ENCODE data around the gene TMEM185A. TPM values are rescaled to one million over a fixed set of nuclear protein-coding genes. Genes with fewer than 3 reads are reported as not detected.
A peak's percentile ranks its signal among the peaks of the same experiment; 100 is the strongest.

The TMEM185A gene
- total and polyA plus RNA-seq, 10 of the 15 experiments (the other 5 are each of a cell fraction or from before 2014, with no cell fraction given) = 2.4 to 25.1 (median 12.0) TPM

GRCh38 chrX:149648932-149649331, 17.3 kb upstream of the TMEM185A start:
- peaks cover 8% of the 10 kb centered on the region for H3K4me1 ChIP-seq (ENCODE audit: control insufficient read depth, insufficient read depth, low read length)
- ATAC-seq (peak; percentile 48), FAIRE-seq (no peak), DNase-seq (ENCODE audit: low read depth, low spot score) (no peak)
- H3K9me3 ChIP-seq (replicated peaks; ENCODE audit: control insufficient read depth, insufficient read depth, low read length) = no peaks in the 10 kb centered on the region; the same call in 2 of the 3 replicates
- in situ Hi-C loops (cut with MboI) = no loop called here
- 0% methylated on average over 1 of the region's 1 CpG for WGBS (ENCODE audit: insufficient coverage, insufficient replicate concordance, low lambda C conversion rate, missing lambda C conversion rate)
- no peak overlapping the region for H3K27ac ChIP-seq (ENCODE audit: control insufficient read depth, insufficient read depth)
- H3K4me2 ChIP-seq (ENCODE audit: control insufficient read depth, insufficient read depth) = no peak overlapping the region
- ChIA-PET CTCF (no interaction called here), RAD21 (ENCODE audit: unreplicated experiment) (no interaction called here), POLR2A (no interaction called here), SMC1A (ENCODE audit: uncharacterized antibody, unreplicated experiment) (no interaction called here)
- intact Hi-C loops (cut with micrococcal nuclease; ENCODE audit: unreplicated experiment) = no loop called here
- no peak overlapping the region for H2AFZ ChIP-seq (ENCODE audit: control insufficient read depth, low read depth, low read length)
- no peak overlapping the region for H3K9ac ChIP-seq (ENCODE audit: control insufficient read depth, insufficient read depth, low read length)
- TF ChIP-seq ASH2L (IDR thresholded peaks at IDR 0.05; ENCODE audit: borderline replicate concordance, low read depth) (no peak), CTCF (IDR thresholded peaks at IDR 0.05 in 2 of 3, conservative IDR thresholded peaks at IDR 0.05 in 1 of 3; ENCODE audit: control insufficient read depth in 2 of 3, extremely low read depth in 1 of 3, insufficient read depth in 1 of 3, low read depth in 3 of 3, low read length in 3 of 3) (peak in 2 of 3 experiments; percentile 7 to 8; a peak in 2 of 6 replicates)
- H3K36me3 ChIP-seq (ENCODE audit: control insufficient read depth in 2 of 2, insufficient read depth in 2 of 2, low read length in 1 of 2) = no peaks in the 10 kb centered on the region
- no peaks in the 10 kb centered on the region for H3K79me2 ChIP-seq (ENCODE audit: control insufficient read depth, insufficient read depth, low read length)
- BruUV-seq (replicated peaks) = no TSS peak
- no peaks in the 10 kb centered on the region for H3K27me3 ChIP-seq (replicated peaks in 1 of 2; ENCODE audit: control insufficient read depth in 2 of 2, insufficient read depth in 2 of 2, low read length in 1 of 2)
- no peak overlapping the region for H3K4me3 ChIP-seq
- no peaks in the 10 kb centered on the region for H4K20me1 ChIP-seq (ENCODE audit: control insufficient read depth, insufficient read depth)

GRCh38 chrX:149647505-149647904, 15.9 kb upstream of the TMEM185A start:
- RAD21 ChIA-PET (ENCODE audit: unreplicated experiment) = no interaction called here
- BruUV-seq (replicated peaks) = no TSS peak
- intact Hi-C loops (cut with micrococcal nuclease; ENCODE audit: unreplicated experiment) (no loop called here), in situ Hi-C loops (cut with MboI) (no loop called here)
- SMC1A ChIA-PET (ENCODE audit: uncharacterized antibody, unreplicated experiment) = no interaction called here
- POLR2A ChIA-PET = no interaction called here
- CTCF ChIA-PET = no interaction called here
- Histone ChIP-seq H4K20me1 (ENCODE audit: control insufficient read depth, insufficient read depth) (no peaks in the 10 kb centered on the region), H3K9ac (ENCODE audit: control insufficient read depth, insufficient read depth, low read length) (no peak overlapping the region), H2AFZ (ENCODE audit: control insufficient read depth, low read depth, low read length) (no peak overlapping the region), H3K36me3 (ENCODE audit: control insufficient read depth in 2 of 2, insufficient read depth in 2 of 2, low read length in 1 of 2) (no peaks in the 10 kb centered on the region), H3K4me3 (no peak overlapping the region), H3K27me3 (replicated peaks in 1 of 2; ENCODE audit: control insufficient read depth in 2 of 2, insufficient read depth in 2 of 2, low read length in 1 of 2) (no peaks in the 10 kb centered on the region), H3K4me2 (ENCODE audit: control insufficient read depth, insufficient read depth) (no peak overlapping the region), H3K9me3 (replicated peaks; ENCODE audit: control insufficient read depth, insufficient read depth, low read length) (no peaks in the 10 kb centered on the region; the same call in 2 of the 3 replicates), H3K4me1 (ENCODE audit: control insufficient read depth, insufficient read depth, low read length) (peaks cover 8% of the 10 kb centered on the region), H3K79me2 (ENCODE audit: control insufficient read depth, insufficient read depth, low read length) (no peaks in the 10 kb centered on the region), H3K27ac (ENCODE audit: control insufficient read depth, insufficient read depth) (no peak overlapping the region)
- DNase-seq (ENCODE audit: low read depth, low spot score) = no peak
- FAIRE-seq = no peak
- 40% methylated on average over 6 of the region's 6 CpGs for WGBS (ENCODE audit: insufficient coverage, insufficient replicate concordance, low lambda C conversion rate, missing lambda C conversion rate)
- ATAC-seq = no peak
- TF ChIP-seq E4F1 (IDR thresholded peaks at IDR 0.05; ENCODE audit: borderline replicate concordance, partially characterized antibody) = no peak
- TF ChIP-seq CBX3 (IDR thresholded peaks at IDR 0.05; ENCODE audit: borderline replicate concordance, low read depth) = no peak
- TF ChIP-seq RELA (IDR thresholded peaks at IDR 0.05; ENCODE audit: borderline replicate concordance, partially characterized antibody) = no peak
- TF ChIP-seq TCF7 (IDR thresholded peaks at IDR 0.05; ENCODE audit: borderline replicate concordance) = no peak
- no peak for TF ChIP-seq EZH2 (IDR thresholded peaks at IDR 0.05; ENCODE audit: borderline replicate concordance, control insufficient read depth, low read depth, low read length)
- no peak for TF ChIP-seq RBBP5 (conservative IDR thresholded peaks at IDR 0.05)
- no peak for TF ChIP-seq ZNF274 (IDR thresholded peaks at IDR 0.05; ENCODE audit: insufficient read depth, insufficient read length)
- TF ChIP-seq KLF5 (IDR thresholded peaks at IDR 0.05; ENCODE audit: partially characterized antibody) = no peak
- TF ChIP-seq ASH2L (IDR thresholded peaks at IDR 0.05; ENCODE audit: borderline replicate concordance, low read depth) = no peak
- no peak for TF ChIP-seq STAT1 (conservative IDR thresholded peaks at IDR 0.05)
- no peak for TF ChIP-seq ZSCAN29 (IDR thresholded peaks at IDR 0.05)
- TF ChIP-seq NR2C1 (IDR thresholded peaks at IDR 0.05) = no peak
- TF ChIP-seq ESRRA (IDR thresholded peaks at IDR 0.05; ENCODE audit: low read length) = no peak
- no peak for TF ChIP-seq EGR1 (IDR thresholded peaks at IDR 0.05; ENCODE audit: borderline replicate concordance in 1 of 2, low read depth in 2 of 2, low read length in 2 of 2)

All from GM12878 (cell line).